Right lobe of liver (tissue), 6 donors: ENCODE data around the gene NUTF2. TPM values are rescaled to one million over a fixed set of nuclear protein-coding genes. Genes with fewer than 3 reads are reported as not detected.

Experiments
- ATAC-seq, 4 donors: fragments of 200-7000 bp; cut with Tn5 transposase; one replicate each; pipeline ENCODE4 v1.9.1; 2020; ENCODE audit warnings: mild to moderate bottlenecking in 4 of 4, moderate library complexity in 4 of 4
- DNase-seq, 3 donors: peaks; one replicate each; pipeline ENCODE4 v3.0.0-alpha.2; 2020
- H3K27ac ChIP-seq, 3 donors: fragments of 200-600 bp; one replicate each; pipeline ENCODE4 v1.8.0; 2022
- H3K27me3 ChIP-seq, 2 donors: fragments of 200-600 bp; one replicate each; pipeline ENCODE4 v1.8.0; 2022
- H3K36me3 ChIP-seq, 4 donors: fragments of 200-600 bp; sonication (generic) in 1 of 4; one replicate each; pipeline versions ENCODE4 v1.5.1 to v1.8.0; 2017 to 2022; ENCODE audit warnings: control low read depth in 1 of 4
- H3K4me1 ChIP-seq, 4 donors: fragments of 200-600 bp; sonication (generic) in 1 of 4; one replicate each; pipeline versions ENCODE4 v1.5.1 to v1.8.0; 2017 to 2022; ENCODE audit warnings: control low read depth in 1 of 4
- H3K4me3 ChIP-seq, 3 donors: fragments of 200-600 bp; one replicate each; pipeline ENCODE4 v1.8.0; 2022
- H3K9me3 ChIP-seq, 4 donors: fragments of 200-600 bp; sonication (generic) in 1 of 4; one replicate each; pipeline versions ENCODE4 v1.5.1 to v1.8.0; 2017 to 2022; ENCODE audit warnings: control low read depth in 1 of 4
- CTCF ChIP-seq, 4 donors: fragments of 200-600 bp in 3 of 4; fragments of 450-650 bp in 1 of 4; IDR thresholded peaks; one replicate each; pipeline versions ENCODE4 v1.5.1 to v1.8.0; 2016 to 2022; ENCODE audit warnings: antibody characterized with exemption in 4 of 4, mild to moderate bottlenecking in 2 of 4
- POLR2A ChIP-seq: fragments of 450-650 bp; IDR thresholded peaks from one replicate; pipeline ENCODE4 v1.6.1; 2017; ENCODE audit warnings: antibody characterized with exemption, mild to moderate bottlenecking
- WGBS: methylation state at CpG from one replicate; pipeline ENCODE4 v1.1.6; 2018; ENCODE audit warnings: low coverage, low lambda C conversion rate; ENCODE audit not compliant: insufficient coverage; ENCODE audit errors: missing lambda C conversion rate; 5-methylcytosine and 5-hydroxymethylcytosine counted together
- intact Hi-C, 2 donors: fragments of 100-400 bp; cut with DNase I; formaldehyde crosslinking; loops; one replicate each; pipeline versions ENCODE4 v1.11.2 to v1.14.1; 2022
- total RNA-seq, 6 experiments: library from RNA; depleted of rRNA in 2 of 6; stranded (reverse); fragments of >200 nt in 2 of 6; fragmentation: NEBNext Ultra II Directional in 3 of 6; extraction: Animal tissue kit (Norgen Biotek cat#: 25700) in 3 of 6; gene quantifications; one replicate each; pipeline versions ENCODE4 v1.1.0 to v1.2.4, GENCODE V29; 2016 to 2023
- donor health status: DM: no; HTN: yes; CAD: no.
- donor health status: DM: no; HTN: no; CAD: no.
- donor health status: DM: no; HTN: no; CAD: no.
- donor health status: DM: no; HTN: yes; CAD: no.
- donor health status: DM: no; HTN: yes; CAD: no.

The NUTF2 gene
- total RNA-seq, 6 experiments from 2014 or later = 23.4 to 67.8 (median 33.9) TPM

DNA sequence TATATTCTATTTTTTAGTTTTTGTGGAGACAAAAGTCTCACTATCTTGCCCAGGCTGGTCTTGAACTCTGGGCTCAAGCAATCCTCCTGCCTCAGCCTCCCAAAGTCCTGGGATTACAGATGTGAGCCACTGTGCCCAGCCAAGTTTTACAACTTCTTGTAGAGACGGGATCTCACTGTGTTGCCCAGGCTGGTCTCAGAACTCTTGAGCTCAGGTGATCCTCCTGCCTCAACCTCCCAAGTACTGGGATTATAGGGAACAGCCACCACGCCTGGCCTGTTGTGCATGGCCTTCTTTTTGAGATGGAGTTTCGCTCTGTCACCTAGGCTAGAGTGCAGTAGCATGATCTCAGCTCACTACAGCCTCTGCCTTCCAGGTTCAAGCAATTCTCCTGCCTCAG is 6.9 kb downstream of the NUTF2 start:
- H3K9me3 ChIP-seq = no peaks in the 10 kb centered on the region
- no peak overlapping the region for H3K27ac ChIP-seq
- TF ChIP-seq CTCF (IDR thresholded peaks at IDR 0.05) = no peak
- no peak for TF ChIP-seq POLR2A
- no peak overlapping the region for H3K4me3 ChIP-seq
- 90% methylated on average over 1 of the region's 3 CpGs for WGBS
- no peaks in the 10 kb centered on the region for H3K27me3 ChIP-seq
- intact Hi-C loops = no loop called here
- peaks cover 0 to 22% (median 17%) of the 10 kb centered on the region in 4 donors for H3K4me1 ChIP-seq
- no peak for ATAC-seq
- H3K36me3 ChIP-seq = no peaks in the 10 kb centered on the region
- DNase-seq = no peak

DNA sequence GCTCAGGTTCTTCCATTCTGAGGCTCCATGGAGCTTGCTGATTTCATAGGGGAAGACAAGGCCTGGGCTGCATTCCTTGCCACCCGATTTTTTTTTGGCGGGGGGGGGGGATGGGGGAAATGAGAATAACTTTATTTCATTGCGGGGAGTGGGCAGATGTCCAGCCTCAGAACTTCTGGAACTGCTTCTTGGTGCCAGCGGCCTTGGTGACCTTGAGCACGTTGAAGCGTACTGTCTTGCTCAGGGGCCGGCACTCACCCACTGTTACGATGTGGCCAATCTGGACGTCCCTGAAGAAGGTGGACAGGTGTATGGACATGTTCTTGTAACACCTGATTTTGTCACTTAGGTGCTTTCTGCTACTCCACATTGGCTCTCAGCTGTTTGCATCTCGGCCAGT is 9.1 kb downstream of the NUTF2 start:
- H3K27ac ChIP-seq = no peak overlapping the region
- 63% methylated on average over 2 of the region's 10 CpGs for WGBS
- H3K4me1 ChIP-seq = peaks cover 0 to 24% (median 17%) of the 10 kb centered on the region in 4 donors
- no peaks in the 10 kb centered on the region for H3K27me3 ChIP-seq
- no peaks in the 10 kb centered on the region for H3K9me3 ChIP-seq
- DNase-seq (no peak), ATAC-seq (no peak)
- TF ChIP-seq CTCF (IDR thresholded peaks at IDR 0.05) (no peak), POLR2A (no peak)
- H3K4me3 ChIP-seq = no peak overlapping the region
- intact Hi-C loops = no loop called here
- H3K36me3 ChIP-seq = no peaks in the 10 kb centered on the region

DNA sequence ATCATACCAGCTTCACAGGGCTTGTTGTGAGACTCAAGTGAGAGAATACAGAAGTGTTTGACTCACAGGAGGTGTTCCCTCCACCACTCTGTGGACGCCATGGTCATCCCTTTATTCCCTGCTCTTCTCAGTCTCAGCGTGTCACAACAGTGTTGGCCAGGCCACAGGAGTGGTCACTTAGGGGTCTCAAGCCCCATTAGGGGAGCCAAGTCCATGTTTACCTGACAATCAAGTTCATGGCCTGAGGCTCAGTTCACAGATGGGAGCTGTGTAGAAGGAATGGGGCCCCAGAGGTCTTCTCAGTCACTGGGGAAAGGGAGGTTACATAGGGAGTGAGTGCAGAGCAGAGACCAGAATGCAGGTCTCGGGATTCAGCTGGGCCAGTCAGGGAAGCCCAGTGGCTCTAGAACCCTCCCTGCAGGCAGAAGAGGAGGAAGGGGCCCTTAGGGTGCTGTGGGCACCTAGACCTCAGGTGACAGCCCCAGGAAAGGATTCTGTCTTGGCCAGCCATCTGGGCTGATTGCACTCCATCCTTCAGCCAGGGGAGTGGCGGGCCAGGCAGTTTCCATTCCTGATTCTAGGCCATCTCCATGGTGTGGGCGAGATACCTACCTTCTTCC is 10.3 kb downstream of the NUTF2 start:
- Histone ChIP-seq H3K4me3 (no peak overlapping the region), H3K4me1 (peaks cover 0 to 24% (median 17%) of the 10 kb centered on the region in 4 donors), H3K36me3 (no peaks in the 10 kb centered on the region), H3K27me3 (no peaks in the 10 kb centered on the region), H3K27ac (peak overlapping the region in 1 of 3 donors; percentile 16), H3K9me3 (no peaks in the 10 kb centered on the region)
- WGBS = 89% methylated on average over 3 of the region's 5 CpGs
- TF ChIP-seq CTCF (IDR thresholded peaks at IDR 0.05) (no peak), POLR2A (no peak)
- ATAC-seq = no peak
- intact Hi-C loops = no loop called here
- DNase-seq = no peak

DNA sequence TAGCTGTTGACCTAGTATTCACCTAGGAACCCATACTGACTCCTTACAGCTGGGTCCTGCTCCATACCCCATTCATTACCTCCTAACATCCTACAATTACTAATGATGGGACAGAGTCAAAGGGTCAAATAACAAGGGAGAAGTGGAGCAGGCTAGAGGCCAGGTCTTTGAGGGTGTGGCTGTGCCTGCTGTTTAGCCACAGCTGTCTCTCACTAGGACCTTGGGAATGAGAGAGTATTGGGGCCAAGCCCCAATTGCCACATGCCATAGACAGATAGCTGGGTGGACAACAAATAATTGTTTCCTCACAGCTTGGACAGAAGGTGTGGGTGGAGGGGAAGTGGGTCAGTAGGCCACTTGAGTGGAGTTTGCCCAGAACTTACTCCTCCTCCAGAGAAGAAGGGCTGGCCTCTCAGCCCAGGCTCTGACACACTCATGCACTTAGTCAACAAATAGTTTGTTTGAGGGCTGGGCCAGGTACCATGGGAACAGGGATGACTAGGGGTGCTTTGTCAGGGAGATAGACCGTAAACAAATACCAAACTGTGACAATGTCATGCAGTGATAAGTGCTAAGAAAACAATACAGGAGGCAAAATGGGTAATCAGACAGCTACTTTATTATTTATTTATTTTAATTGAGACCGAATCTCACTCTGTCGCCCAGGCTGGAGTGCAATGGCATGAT is 11.0 kb downstream of the NUTF2 start:
- DNase-seq = peak; percentile 77 to 90 (median 86)
- peak overlapping the region; percentile 20 to 53 (median 44) for H3K27ac ChIP-seq
- WGBS = 23% methylated on average over 3 of the region's 3 CpGs
- no peaks in the 10 kb centered on the region for H3K9me3 ChIP-seq
- TF ChIP-seq CTCF (IDR thresholded peaks at IDR 0.05) = no peak
- H3K36me3 ChIP-seq = no peaks in the 10 kb centered on the region
- intact Hi-C loops = no loop called here
- ATAC-seq = peak; percentile 95 to 96 (median 96)
- no peak overlapping the region for H3K4me3 ChIP-seq
- H3K27me3 ChIP-seq = no peaks in the 10 kb centered on the region
- peaks cover 0 to 24% (median 17%) of the 10 kb centered on the region in 4 donors for H3K4me1 ChIP-seq
